Measurements from ENCODE around the gene RNF41.

RNF41 gene

GRCh38 chr12:56188131-56188777, 33.5 kb downstream of the RNF41 start:
- Mint-ChIP-seq H3K36me3 (peaks cover 34% of the 10 kb centered on the region), H3K27ac (peak overlapping the region; percentile 91), H3K9me3 (no peaks in the 10 kb centered on the region), H3K4me3 (peak overlapping the region; percentile 90), H3K4me1 (peaks cover 39% of the 10 kb centered on the region), H3K27me3 (no peaks in the 10 kb centered on the region)
- no peak for ATAC-seq

- ATAC-seq: no peak
- peak overlapping the region; percentile 91 for H3K27ac Mint-ChIP-seq
- no peak overlapping the region for H3K4me3 Mint-ChIP-seq
- peaks cover 34% of the 10 kb centered on the region for H3K36me3 Mint-ChIP-seq
- no peaks in the 10 kb centered on the region for H3K9me3 Mint-ChIP-seq
- H3K4me1 Mint-ChIP-seq: peaks cover 31% of the 10 kb centered on the region
- H3K27me3 Mint-ChIP-seq: no peaks in the 10 kb centered on the region
These were observed 34.8 kb downstream of the RNF41 start for GRCh38 chr12:56186957-56187356.

- Mint-ChIP-seq H3K27ac (peak overlapping the region; percentile 44), H3K9me3 (no peaks in the 10 kb centered on the region), H3K4me1 (no peaks in the 10 kb centered on the region), H3K4me3 (no peak overlapping the region), H3K27me3 (no peaks in the 10 kb centered on the region), H3K36me3 (peaks cover 57% of the 10 kb centered on the region)
- no peak for ATAC-seq
These were observed 43.4 kb downstream of the RNF41 start for GRCh38 chr12:56178347-56178746.

GRCh38 chr12:56172839-56173238, 48.9 kb downstream of the RNF41 start:
- H3K4me3 Mint-ChIP-seq: no peak overlapping the region
- ATAC-seq: no peak
- no peaks in the 10 kb centered on the region for H3K27me3 Mint-ChIP-seq
- H3K36me3 Mint-ChIP-seq: peaks cover 70% of the 10 kb centered on the region
- no peak overlapping the region for H3K27ac Mint-ChIP-seq
- no peaks in the 10 kb centered on the region for H3K9me3 Mint-ChIP-seq
- no peaks in the 10 kb centered on the region for H3K4me1 Mint-ChIP-seq

- Mint-ChIP-seq H3K4me3 (no peak overlapping the region), H3K27ac (no peak overlapping the region), H3K4me1 (no peaks in the 10 kb centered on the region), H3K27me3 (no peaks in the 10 kb centered on the region), H3K36me3 (peaks cover 70% of the 10 kb centered on the region), H3K9me3 (no peaks in the 10 kb centered on the region)
- no peak for ATAC-seq
These were observed 52.4 kb downstream of the RNF41 start for GRCh38 chr12:56169229-56169759.

- H3K4me1 Mint-ChIP-seq: peaks cover 22% of the 10 kb centered on the region
- ATAC-seq: no peak
- no peaks in the 10 kb centered on the region for H3K27me3 Mint-ChIP-seq
- no peak overlapping the region for H3K27ac Mint-ChIP-seq
- H3K9me3 Mint-ChIP-seq: no peaks in the 10 kb centered on the region
- H3K4me3 Mint-ChIP-seq: no peak overlapping the region
- peaks cover 75% of the 10 kb centered on the region for H3K36me3 Mint-ChIP-seq
These were observed 56.4 kb downstream of the RNF41 start for GRCh38 chr12:56165369-56165768.

- no peak overlapping the region for H3K27ac Mint-ChIP-seq
- peaks cover 75% of the 10 kb centered on the region for H3K36me3 Mint-ChIP-seq
- H3K4me3 Mint-ChIP-seq: no peak overlapping the region
- no peaks in the 10 kb centered on the region for H3K9me3 Mint-ChIP-seq
- no peaks in the 10 kb centered on the region for H3K27me3 Mint-ChIP-seq
- peaks cover 32% of the 10 kb centered on the region for H3K4me1 Mint-ChIP-seq
- ATAC-seq: no peak
These were observed 57.4 kb downstream of the RNF41 start for GRCh38 chr12:56164345-56164729.

GRCh38 chr12:56163533-56164344, 58.0 kb downstream of the RNF41 start:
- ATAC-seq: no peak
- Mint-ChIP-seq H3K27me3 (no peaks in the 10 kb centered on the region), H3K27ac (peak overlapping the region; percentile 46), H3K36me3 (peaks cover 75% of the 10 kb centered on the region), H3K4me1 (peaks cover 38% of the 10 kb centered on the region), H3K4me3 (no peak overlapping the region), H3K9me3 (no peaks in the 10 kb centered on the region)

- Mint-ChIP-seq H3K9me3 (no peaks in the 10 kb centered on the region), H3K4me1 (peaks cover 38% of the 10 kb centered on the region), H3K4me3 (no peak overlapping the region), H3K27me3 (no peaks in the 10 kb centered on the region), H3K27ac (peak overlapping the region; percentile 46), H3K36me3 (peaks cover 76% of the 10 kb centered on the region)
- ATAC-seq: no peak
These were observed 59.0 kb downstream of the RNF41 start for GRCh38 chr12:56162468-56163290.

GRCh38 chr12:56161690-56162351, 59.9 kb downstream of the RNF41 start:
- no peak for ATAC-seq
- H3K27me3 Mint-ChIP-seq: no peaks in the 10 kb centered on the region
- peaks cover 71% of the 10 kb centered on the region for H3K36me3 Mint-ChIP-seq
- peaks cover 44% of the 10 kb centered on the region for H3K4me1 Mint-ChIP-seq
- peak overlapping the region; percentile 59 for H3K4me3 Mint-ChIP-seq
- H3K9me3 Mint-ChIP-seq: no peaks in the 10 kb centered on the region
- H3K27ac Mint-ChIP-seq: peak overlapping the region; percentile 46

- H3K4me3 Mint-ChIP-seq: peak overlapping the region; percentile 95
- H3K4me1 Mint-ChIP-seq: peaks cover 44% of the 10 kb centered on the region
- no peaks in the 10 kb centered on the region for H3K27me3 Mint-ChIP-seq
- peak overlapping the region; percentile 93 for H3K27ac Mint-ChIP-seq
- no peaks in the 10 kb centered on the region for H3K9me3 Mint-ChIP-seq
- ATAC-seq: no peak
- H3K36me3 Mint-ChIP-seq: peaks cover 71% of the 10 kb centered on the region
These were observed 60.6 kb downstream of the RNF41 start for GRCh38 chr12:56160894-56161689.

- peaks cover 50% of the 10 kb centered on the region for H3K4me1 Mint-ChIP-seq
- H3K36me3 Mint-ChIP-seq: peaks cover 68% of the 10 kb centered on the region
- H3K27ac Mint-ChIP-seq: peak overlapping the region; percentile 93
- H3K9me3 Mint-ChIP-seq: no peaks in the 10 kb centered on the region
- H3K27me3 Mint-ChIP-seq: no peaks in the 10 kb centered on the region
- no peak for ATAC-seq
- peak overlapping the region; percentile 95 for H3K4me3 Mint-ChIP-seq
These were observed 61.4 kb downstream of the RNF41 start for GRCh38 chr12:56160193-56160763.

- H3K36me3 Mint-ChIP-seq: peaks cover 72% of the 10 kb centered on the region
- peaks cover 56% of the 10 kb centered on the region for H3K4me1 Mint-ChIP-seq
These were observed 62.1 kb downstream of the RNF41 start for GRCh38 chr12:56159482-56160192.

More at GRCh38 chr12:56159482-56160192, 62.1 kb downstream of the RNF41 start:
- no peaks in the 10 kb centered on the region for H3K27me3 Mint-ChIP-seq
- no peaks in the 10 kb centered on the region for H3K9me3 Mint-ChIP-seq
- ATAC-seq: no peak
- peak overlapping the region; percentile 95 for H3K4me3 Mint-ChIP-seq
- H3K27ac Mint-ChIP-seq: peak overlapping the region; percentile 93
